EH (cell line): ENCODE measurements around the gene IGFLR1.
"Not testable (repeated sequence)": the region's sequence is repeated elsewhere in the genome, so short reads cannot be mapped to it uniquely, and the experiment has no call there.

Source experiments
- DNase-seq: peaks from one replicate; pipeline ENCODE4 v3.0.0-alpha.2; 2015; ENCODE audit warnings: low read depth

The IGFLR1 gene

DNA sequence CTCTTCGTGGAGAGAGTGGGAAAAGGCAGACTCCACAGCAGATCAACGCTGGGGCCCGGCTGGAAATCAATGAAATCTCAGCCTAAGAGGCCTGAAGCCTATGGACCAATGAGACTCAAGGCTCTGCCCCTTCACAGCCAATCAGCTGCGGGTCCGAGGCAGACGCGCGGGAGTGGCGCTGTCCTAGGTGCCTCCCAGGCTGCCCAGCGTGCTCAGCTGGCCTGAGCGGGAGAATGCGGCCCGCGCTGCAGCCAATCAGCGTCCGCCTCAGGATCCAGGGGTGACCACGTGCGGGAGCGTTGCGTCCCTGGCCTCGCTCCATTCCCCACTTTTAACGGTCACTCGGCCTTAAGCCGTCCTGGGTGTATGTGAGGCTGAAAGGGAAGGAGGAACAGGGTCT is 38.0 kb downstream of the IGFLR1 start, which contains the start of gene ZBTB32:
TSS of gene ZBTB32 (plus strand) at position 341 of the 400 bp plus-strand sequence. CDS start 10,069 bp downstream, outside the sequence.
- DNase-seq = peak; percentile 72

GRCh38 chr19:35703343-35703742 is 38.9 kb downstream of the IGFLR1 start:
- no peak for DNase-seq

DNA sequence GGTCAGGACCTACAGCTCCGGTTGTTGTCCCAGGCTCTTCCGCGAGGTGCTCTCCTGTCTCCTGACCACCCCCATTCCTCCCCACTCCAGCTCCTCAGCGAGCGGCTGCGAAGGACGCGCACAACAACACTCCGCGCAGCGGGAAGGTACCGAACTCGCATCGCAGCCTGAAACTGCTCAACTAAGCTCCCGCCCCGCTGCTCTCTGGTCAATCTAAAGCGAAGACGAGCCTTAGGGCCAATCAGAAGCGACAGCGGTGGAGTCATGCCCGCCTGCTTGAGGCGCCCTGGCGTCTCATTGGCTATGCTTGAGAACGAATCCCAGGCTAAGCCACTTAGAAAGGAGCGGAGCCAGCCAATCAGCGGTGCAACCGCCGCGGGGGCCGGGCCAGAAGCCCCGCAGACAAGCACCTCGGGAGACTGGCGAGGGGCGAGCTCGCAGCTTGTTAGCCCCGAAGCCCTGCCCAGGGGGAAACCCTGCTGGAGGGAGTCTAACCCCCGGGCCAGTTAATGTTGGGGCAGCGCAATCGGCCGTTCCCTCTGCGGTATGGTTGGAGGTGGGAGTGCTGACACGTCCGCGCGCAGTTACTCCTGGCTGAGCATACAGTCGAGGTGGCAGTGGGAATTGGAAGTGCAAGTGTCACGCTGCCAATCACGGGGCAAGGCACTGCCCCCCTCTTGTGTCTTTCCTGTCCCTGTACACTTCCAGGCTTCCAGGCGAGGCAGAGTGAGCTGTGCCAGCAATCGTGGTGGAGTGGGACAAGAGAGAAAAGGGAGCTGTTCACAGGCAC is 39.8 kb downstream of the IGFLR1 start:
- peak; percentile 98 for DNase-seq

DNA sequence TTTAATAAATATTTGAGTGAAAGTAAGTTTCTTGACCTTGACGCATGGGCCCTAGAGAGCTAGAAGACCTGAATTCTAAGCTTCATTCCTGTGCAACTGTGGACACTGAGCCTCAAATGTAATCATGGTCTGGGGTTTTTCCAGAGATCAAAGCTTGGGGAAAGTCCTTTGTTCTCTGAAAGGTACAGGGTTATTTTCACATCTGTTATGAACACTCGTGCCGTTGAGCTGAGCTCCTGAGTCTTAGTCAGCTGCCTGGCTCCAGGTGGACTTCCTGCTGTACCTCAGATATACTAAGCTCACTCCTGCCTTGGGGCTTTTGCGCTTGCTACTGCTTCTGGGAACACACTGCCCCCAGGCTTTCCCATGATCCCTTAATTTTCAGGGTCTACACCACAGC is 45.4 kb downstream of the IGFLR1 start:
- DNase-seq = no peak

DNA sequence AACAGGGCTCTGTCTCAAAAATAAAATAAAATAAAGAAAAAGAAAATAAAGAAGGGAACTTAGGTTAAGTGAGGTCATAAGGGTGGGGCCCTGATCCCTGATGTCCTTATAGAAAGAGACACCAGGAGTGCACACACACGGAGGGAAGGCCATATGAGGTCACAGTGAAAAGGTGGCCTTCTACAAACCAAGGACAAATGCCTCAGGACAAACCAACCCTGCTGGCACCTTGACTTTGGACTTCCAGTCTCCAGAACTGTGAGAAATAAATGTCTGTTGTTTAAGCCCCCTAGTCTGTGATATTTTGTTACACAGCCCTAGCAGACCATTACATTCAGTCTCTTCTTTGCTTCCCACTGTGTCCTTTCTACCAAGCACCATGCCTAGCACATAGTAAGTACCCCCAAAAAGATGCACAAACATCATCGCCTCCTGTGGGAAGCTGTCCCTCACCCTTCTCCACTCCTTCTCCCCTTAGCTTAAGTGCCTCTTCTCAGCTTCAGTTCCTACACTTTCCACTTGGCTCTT is 46.3 kb downstream of the IGFLR1 start:
- DNase-seq = no peak

GRCh38 chr19:35693835-35694599 is 48.2 kb downstream of the IGFLR1 start:
- DNase-seq = peak; percentile 87

GRCh38 chr19:35693422-35693821 is 48.8 kb downstream of the IGFLR1 start:
- DNase-seq = no peak

DNA sequence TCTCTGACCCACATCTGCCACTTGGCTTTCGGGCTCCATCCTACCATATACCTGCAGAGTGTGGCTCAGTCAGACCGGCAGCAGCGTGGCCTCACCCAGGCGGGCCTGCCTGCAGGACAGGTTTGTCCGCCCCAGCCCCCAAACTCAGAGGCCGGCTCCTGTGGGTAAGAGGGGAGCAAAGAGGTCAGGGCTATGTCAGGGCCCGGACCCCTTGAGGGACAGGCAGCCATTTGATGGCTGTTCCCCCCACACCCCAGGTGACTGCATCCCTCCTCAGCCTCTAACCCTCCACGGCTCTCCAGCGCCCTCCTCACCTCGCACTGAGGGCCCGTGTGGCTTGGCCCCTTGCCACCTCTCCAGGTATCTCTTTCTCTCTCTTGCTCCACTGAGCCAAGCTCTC is 50.2 kb downstream of the IGFLR1 start:
- DNase-seq = no peak

DNA sequence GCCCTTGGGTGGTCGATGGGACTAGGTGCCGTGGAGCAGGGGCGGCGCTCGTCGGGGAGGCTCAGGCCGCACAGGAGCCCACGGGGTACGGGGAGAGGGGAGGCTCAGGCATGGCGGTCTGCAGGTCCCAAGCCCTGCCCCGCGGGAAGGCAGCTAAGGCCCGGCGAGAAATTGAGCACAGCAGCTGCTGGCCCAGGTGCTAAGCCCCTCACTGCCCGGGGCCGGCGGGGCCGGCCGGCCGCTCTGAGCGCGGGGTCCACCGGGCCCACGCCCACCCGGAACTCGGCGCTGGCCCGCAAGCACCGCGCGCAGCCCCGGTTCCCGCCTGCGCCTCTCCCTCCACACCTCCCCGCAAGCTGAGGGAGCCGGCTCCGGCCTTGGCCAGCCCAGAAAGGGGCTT is 51.1 kb downstream of the IGFLR1 start:
- DNase-seq = not testable (repeated sequence)

GRCh38 chr19:35689836-35690235 is 52.4 kb downstream of the IGFLR1 start:
- peak; percentile 72 for DNase-seq
